Loucy (cell line): ENCODE results near the gene TIMM50.

Source experiments
- EZH2phosphoT487 ChIP-seq: fragments of 200-600 bp; IDR thresholded peaks from 2 replicates; pipeline ENCODE4 v1.6.1; 2018; ENCODE audit warnings: antibody characterized with exemption, mild to moderate bottlenecking, moderate library complexity, borderline replicate concordance
- TF ChIP-seq, protein P1 (sequence below): fragments of 200-600 bp; sonication (generic); conservative IDR thresholded peaks from 2 replicates; pipeline ENCODE4 v1.5.1; 2014; ENCODE audit warnings: mild to moderate bottlenecking, antibody characterized with exemption, low read length

GRCh38 chr19:39533791-39534190, 53.2 kb downstream of the TIMM50 start:
- no peak for TF ChIP-seq EZH2phosphoT487
- TF ChIP-seq, protein P1, sequence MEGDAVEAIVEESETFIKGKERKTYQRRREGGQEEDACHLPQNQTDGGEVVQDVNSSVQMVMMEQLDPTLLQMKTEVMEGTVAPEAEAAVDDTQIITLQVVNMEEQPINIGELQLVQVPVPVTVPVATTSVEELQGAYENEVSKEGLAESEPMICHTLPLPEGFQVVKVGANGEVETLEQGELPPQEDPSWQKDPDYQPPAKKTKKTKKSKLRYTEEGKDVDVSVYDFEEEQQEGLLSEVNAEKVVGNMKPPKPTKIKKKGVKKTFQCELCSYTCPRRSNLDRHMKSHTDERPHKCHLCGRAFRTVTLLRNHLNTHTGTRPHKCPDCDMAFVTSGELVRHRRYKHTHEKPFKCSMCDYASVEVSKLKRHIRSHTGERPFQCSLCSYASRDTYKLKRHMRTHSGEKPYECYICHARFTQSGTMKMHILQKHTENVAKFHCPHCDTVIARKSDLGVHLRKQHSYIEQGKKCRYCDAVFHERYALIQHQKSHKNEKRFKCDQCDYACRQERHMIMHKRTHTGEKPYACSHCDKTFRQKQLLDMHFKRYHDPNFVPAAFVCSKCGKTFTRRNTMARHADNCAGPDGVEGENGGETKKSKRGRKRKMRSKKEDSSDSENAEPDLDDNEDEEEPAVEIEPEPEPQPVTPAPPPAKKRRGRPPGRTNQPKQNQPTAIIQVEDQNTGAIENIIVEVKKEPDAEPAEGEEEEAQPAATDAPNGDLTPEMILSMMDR: no peak
